ENCODE results near the gene TMEM158. TPM values are rescaled to one million over a fixed set of nuclear protein-coding genes. Genes with fewer than 3 reads are reported as not detected.

The TMEM158 gene
- polyA plus RNA-seq, 1 experiment: 24.7 TPM

- peaks cover 2% of the 10 kb centered on the region for H3K27me3 ChIP-seq (ENCODE audit: control insufficient read depth, insufficient read depth, low read length)
- H3K9me3 ChIP-seq (ENCODE audit: control insufficient read depth, insufficient read depth, low read length): peaks cover 4% of the 10 kb centered on the region; the same call in 1 of the 2 replicates
- ChIA-PET POLR2A (no interaction called here), CTCF (interaction anchor here (2.1 kb wide), 1 partner anchor 192 kb away, joined by 6 read pairs; no protein-coding TSS in a partner anchor)
- TF ChIP-seq CTCF (IDR thresholded peaks at IDR 0.05; ENCODE audit: low read depth, low read length): no peak
- no peak overlapping the region for H3K27ac ChIP-seq (ENCODE audit: low read depth, low read length)
- H3K4me3 ChIP-seq (ENCODE audit: low read depth, low read length): no peak overlapping the region
- DNase-seq (ENCODE audit: low read depth, low spot score): no peak
Measured at GRCh38 chr3:45235409-45235808, 9.3 kb upstream of the TMEM158 start.

- no peak overlapping the region for H3K4me3 ChIP-seq (ENCODE audit: low read depth, low read length)
- no peak for TF ChIP-seq CTCF (IDR thresholded peaks at IDR 0.05; ENCODE audit: low read depth, low read length)
- H3K27me3 ChIP-seq (ENCODE audit: control insufficient read depth, insufficient read depth, low read length): peaks cover 1% of the 10 kb centered on the region
- no peak for DNase-seq (ENCODE audit: low read depth, low spot score)
- no peak overlapping the region for H3K27ac ChIP-seq (ENCODE audit: low read depth, low read length)
- peaks cover 4% of the 10 kb centered on the region; the same call in 1 of the 2 replicates for H3K9me3 ChIP-seq (ENCODE audit: control insufficient read depth, insufficient read depth, low read length)
- CTCF ChIA-PET: interaction anchor here (2.1 kb wide), 1 partner anchor 191 kb away, joined by 6 read pairs; no protein-coding TSS in a partner anchor
- POLR2A ChIA-PET: no interaction called here
Measured at GRCh38 chr3:45234250-45234649, 8.2 kb upstream of the TMEM158 start.

DNA sequence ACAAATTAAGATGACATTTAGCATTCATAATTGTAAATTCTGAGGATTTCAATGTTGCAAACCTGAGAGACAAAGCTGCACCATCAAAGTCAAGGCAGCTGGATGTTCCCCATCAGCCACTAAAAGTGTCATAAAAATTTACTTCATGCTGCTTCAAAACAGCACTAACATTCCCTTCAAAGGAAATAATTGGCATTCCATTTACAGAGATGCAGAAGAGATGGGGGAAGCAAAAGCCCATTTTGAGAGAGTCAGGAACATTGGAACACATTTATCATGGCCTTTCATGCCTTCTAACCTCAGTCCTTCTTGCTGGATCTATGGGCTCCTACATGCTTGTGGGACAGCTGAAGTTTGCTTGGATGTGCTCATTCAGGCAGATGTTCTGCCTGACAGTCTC lies 6.4 kb upstream of the TMEM158 start:
- Histone ChIP-seq H3K9me3 (ENCODE audit: control insufficient read depth, insufficient read depth, low read length) (peaks cover 4% of the 10 kb centered on the region; the same call in 1 of the 2 replicates), H3K27me3 (ENCODE audit: control insufficient read depth, insufficient read depth, low read length) (no peaks in the 10 kb centered on the region), H3K4me3 (ENCODE audit: low read depth, low read length) (no peak overlapping the region), H3K27ac (ENCODE audit: low read depth, low read length) (no peak overlapping the region)
- POLR2A ChIA-PET: no interaction called here
- TF ChIP-seq CTCF (IDR thresholded peaks at IDR 0.05; ENCODE audit: low read depth, low read length): no peak
- CTCF ChIA-PET: interaction anchor here (0.6 kb wide), 1 partner anchor 9 kb away, joined by 3 read pairs; no protein-coding TSS in a partner anchor
- DNase-seq (ENCODE audit: low read depth, low spot score): no peak

GRCh38 chr3:45227946-45228345 lies 1.9 kb upstream of the TMEM158 start:
- CTCF ChIA-PET: interaction anchor here (1.1 to 1.2 kb wide), 2 partner anchors 192 to 280 kb away, joined by 3 to 5 read pairs; no protein-coding TSS in a partner anchor
- Histone ChIP-seq H3K9me3 (ENCODE audit: control insufficient read depth, insufficient read depth, low read length) (no peaks in the 10 kb centered on the region), H3K27me3 (ENCODE audit: control insufficient read depth, insufficient read depth, low read length) (no peaks in the 10 kb centered on the region), H3K27ac (ENCODE audit: low read depth, low read length) (no peak overlapping the region), H3K4me3 (ENCODE audit: low read depth, low read length) (no peak overlapping the region)
- no peak for DNase-seq (ENCODE audit: low read depth, low spot score)
- POLR2A ChIA-PET: no interaction called here
- TF ChIP-seq CTCF (IDR thresholded peaks at IDR 0.05; ENCODE audit: low read depth, low read length): no peak

- ChIA-PET POLR2A (no interaction called here), CTCF (interaction anchor here (0.6 to 5.5 kb wide), 7 partner anchors 40 to 281 kb away, joined by 3 to 128 read pairs (median 5); no protein-coding TSS in a partner anchor)
- TF ChIP-seq CTCF (IDR thresholded peaks at IDR 0.05; ENCODE audit: low read depth, low read length): no peak
- DNase-seq (ENCODE audit: low read depth, low spot score): no peak
- Histone ChIP-seq H3K9me3 (ENCODE audit: control insufficient read depth, insufficient read depth, low read length) (no peaks in the 10 kb centered on the region), H3K4me3 (ENCODE audit: low read depth, low read length) (no peak overlapping the region), H3K27me3 (ENCODE audit: control insufficient read depth, insufficient read depth, low read length) (no peaks in the 10 kb centered on the region), H3K27ac (ENCODE audit: low read depth, low read length) (no peak overlapping the region)
Measured at GRCh38 chr3:45227071-45227820, 1.2 kb upstream of the TMEM158 start.

Measured in AG04450 (cell line).